Astrocyte (in vitro differentiated cells and primary cell): ENCODE measurements around the gene EIF2B1.

ENCODE experiments used
- CTCF ChIP-seq: IDR thresholded peaks from 2 replicates; pipeline ENCODE4 v1.5.1; 2011; ENCODE audit warnings: low read depth, mild to moderate bottlenecking, inconsistent platforms, low read length, moderate library complexity; ENCODE audit not compliant: insufficient read depth
- EZH2 ChIP-seq: IDR thresholded peaks from 2 replicates; pipeline ENCODE4 v1.6.1; 2012; ENCODE audit warnings: mild to moderate bottlenecking, low read length, inconsistent platforms; ENCODE audit not compliant: insufficient read depth

GRCh38 chr12:123621619-123622530 is 11.6 kb downstream of the EIF2B1 start:
- TF ChIP-seq CTCF (no peak), EZH2 (no peak)
